Measurements from ENCODE around the gene SMG1.
A peak's percentile ranks its signal among the peaks of the same experiment; 100 is the strongest.
"Not testable (repeated sequence)": the region's sequence is repeated elsewhere in the genome, so short reads cannot be mapped to it uniquely, and the experiment has no call there.

SMG1 gene

DNA sequence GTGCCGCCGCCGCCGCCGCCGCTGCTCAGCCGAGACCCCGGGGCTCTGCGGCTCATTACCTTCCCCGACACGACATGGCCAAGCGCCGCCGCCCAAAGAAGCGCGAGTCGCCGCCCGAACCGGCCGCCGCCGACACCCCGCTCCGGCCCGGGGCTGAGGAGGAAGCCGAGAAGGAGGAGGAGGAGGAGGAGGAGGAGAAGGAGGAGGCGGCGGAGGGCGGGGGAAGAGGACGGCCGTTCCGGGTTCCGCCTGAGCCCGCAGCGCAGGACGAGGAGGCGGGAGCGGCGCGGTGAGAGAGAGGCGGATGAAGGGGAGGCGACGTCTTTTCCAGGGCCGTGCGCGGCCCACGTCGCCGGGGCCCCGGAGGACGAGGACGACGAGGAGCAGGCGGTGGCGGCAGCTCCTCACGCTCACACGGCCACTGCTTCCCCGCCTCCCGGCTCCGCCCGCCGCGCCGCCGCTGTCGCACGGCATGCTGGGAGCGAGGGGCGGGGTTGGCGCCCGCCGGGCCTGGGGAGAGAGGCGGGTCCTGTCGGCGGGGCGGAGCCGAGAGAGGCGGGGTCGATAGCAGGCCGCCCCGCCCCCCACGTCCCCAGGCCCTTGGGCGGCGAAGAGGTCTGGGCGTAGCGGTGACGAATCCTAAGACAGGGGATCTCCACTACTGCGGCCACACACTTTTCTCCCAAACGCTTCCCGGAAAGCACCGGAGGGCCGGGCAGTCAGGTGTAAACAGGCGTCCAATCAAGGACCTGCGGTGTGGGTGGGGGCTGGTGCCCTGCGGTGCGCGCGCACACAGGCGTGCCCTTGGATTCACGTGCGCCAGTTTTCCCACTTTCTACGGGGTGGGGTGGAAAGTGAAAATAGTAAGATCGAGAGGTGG is at the start of gene SMG1:
Gene SMG1 (minus strand): TSS at position 423 of the 880 bp plus-strand sequence. CDS start 367 bp downstream, at position 56.
- H3K27me3 Mint-ChIP-seq, H3K36me3 Mint-ChIP-seq, H3K9me3 Mint-ChIP-seq: not testable (repeated sequence)
- H3K27ac Mint-ChIP-seq: peak within 1 kb of the TSS; percentile 99
- H3K4me1 Mint-ChIP-seq: peaks cover 45% of the 10 kb centered on the region
- H3K4me3 Mint-ChIP-seq: peak within 1 kb of the TSS; percentile 86
- ATAC-seq: peak; percentile 95

DNA sequence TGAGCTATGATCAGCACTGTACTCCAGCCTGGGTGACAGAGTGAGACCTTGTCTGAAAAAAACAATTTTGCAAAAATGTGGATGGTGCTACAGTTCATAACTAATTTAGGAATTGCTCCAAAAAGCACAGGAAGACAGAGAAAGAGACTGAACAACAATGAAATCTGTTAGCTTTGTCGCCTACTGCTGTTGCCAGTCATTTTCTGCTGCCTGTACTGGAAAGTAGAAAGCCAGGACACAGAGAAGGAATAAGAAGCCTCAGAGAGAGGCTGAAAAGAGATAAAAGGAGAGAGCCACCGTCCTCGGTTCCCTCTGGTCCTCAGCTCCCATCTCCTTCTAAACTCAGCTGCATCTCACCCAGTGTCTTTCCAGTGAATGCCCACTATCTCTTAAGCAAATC is 48.9 kb upstream of the SMG1 start:
- Mint-ChIP-seq H3K4me3 (no peak overlapping the region), H3K9me3 (no peaks in the 10 kb centered on the region)
- no peak for ATAC-seq

DNA sequence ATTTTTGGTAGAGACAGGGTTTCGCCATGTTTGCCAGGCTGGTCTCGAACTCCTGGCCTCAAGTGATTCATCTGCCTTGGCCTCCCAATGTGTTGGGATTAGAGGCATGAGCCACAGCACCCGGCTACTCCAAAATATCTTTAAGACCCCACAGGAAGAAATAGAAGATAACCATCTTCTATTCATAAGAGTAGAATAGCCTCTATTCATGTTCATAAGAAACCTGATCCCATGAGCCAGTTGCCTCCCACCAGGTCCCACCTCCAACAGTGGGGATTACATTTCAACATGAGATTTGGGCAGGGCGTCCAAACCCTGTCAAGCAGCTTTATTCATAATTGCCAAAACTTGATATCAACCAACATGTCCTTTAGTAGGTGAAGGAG is 43.6 kb upstream of the SMG1 start:
- Mint-ChIP-seq H3K27me3 (no peaks in the 10 kb centered on the region), H3K9me3 (no peaks in the 10 kb centered on the region), H3K4me1 (peaks cover 10% of the 10 kb centered on the region), H3K36me3 (no peaks in the 10 kb centered on the region), H3K27ac (no peak overlapping the region), H3K4me3 (no peak overlapping the region)
- ATAC-seq: no peak

More for the DNA sequence above, 48.9 kb upstream of the SMG1 start:
- Mint-ChIP-seq H3K36me3 (no peaks in the 10 kb centered on the region), H3K27ac (no peak overlapping the region), H3K4me1 (no peaks in the 10 kb centered on the region), H3K27me3 (peaks cover 34% of the 10 kb centered on the region)

DNA sequence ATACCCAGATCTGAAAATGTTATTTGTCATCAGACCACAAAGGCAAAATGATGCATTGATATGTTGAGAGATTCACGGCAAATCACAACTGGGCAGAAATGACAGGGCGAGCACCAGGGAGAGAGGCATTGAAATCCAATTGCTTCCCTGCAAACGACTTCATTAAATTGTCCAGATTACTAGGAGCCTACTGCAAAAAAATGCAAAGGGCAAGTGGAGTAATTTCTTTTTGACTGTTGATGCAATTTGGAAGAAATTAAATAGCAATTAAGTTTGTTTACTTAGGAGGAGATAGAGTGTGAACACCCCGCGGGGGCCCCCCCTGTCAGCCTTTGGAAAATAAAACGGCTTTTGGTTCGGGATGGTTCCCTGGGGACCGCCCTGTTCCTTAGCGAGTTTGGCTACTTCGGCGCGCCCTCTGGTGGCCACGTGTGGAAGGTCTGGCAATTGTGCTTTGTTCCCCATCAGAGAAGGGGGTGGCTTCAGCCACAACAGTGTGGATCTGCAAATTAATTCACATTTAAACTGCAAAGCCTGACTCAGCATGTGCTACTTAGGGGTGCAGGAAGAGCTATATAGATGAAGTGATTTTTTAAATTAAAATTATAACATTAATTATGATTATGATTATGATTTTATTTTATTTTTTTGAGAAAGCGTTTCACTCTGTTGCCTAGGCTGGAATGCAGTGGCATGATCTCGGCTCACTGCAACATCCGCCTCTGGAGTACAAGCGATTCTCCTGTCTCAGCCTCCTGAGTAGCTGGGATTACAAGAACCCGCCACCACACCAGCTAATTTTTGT is 43.0 kb upstream of the SMG1 start:
- H3K27me3 Mint-ChIP-seq: no peaks in the 10 kb centered on the region

DNA sequence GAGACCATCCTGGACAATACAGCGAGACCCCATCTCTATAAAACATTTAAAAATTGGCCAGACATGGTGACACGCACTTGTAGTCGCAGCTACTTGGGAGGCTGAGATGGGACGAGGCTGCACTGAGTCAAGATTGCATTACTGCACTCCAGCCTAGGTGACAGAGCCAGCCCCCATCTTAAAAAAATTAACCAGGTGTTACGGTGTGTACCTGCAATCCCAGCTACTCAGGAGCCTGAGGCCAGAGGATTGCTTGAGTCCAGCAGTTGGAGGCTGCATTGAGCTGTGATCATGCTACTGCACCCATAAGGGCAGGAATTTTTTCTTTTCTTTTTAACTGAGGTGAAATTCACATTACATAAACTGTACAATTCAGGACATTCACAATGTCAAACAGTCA is 40.6 kb upstream of the SMG1 start:
- no peak overlapping the region for H3K4me3 Mint-ChIP-seq
- peaks cover 10% of the 10 kb centered on the region for H3K4me1 Mint-ChIP-seq
- no peak overlapping the region for H3K27ac Mint-ChIP-seq
- no peaks in the 10 kb centered on the region for H3K36me3 Mint-ChIP-seq
- H3K9me3 Mint-ChIP-seq: no peaks in the 10 kb centered on the region
- no peaks in the 10 kb centered on the region for H3K27me3 Mint-ChIP-seq
- ATAC-seq: no peak

More for the DNA sequence above, 43.0 kb upstream of the SMG1 start:
- Mint-ChIP-seq H3K27ac (no peak overlapping the region), H3K9me3 (no peaks in the 10 kb centered on the region), H3K4me3 (peak overlapping the region; percentile 68), H3K36me3 (no peaks in the 10 kb centered on the region), H3K4me1 (peaks cover 10% of the 10 kb centered on the region)
- ATAC-seq: peak; percentile 73

DNA sequence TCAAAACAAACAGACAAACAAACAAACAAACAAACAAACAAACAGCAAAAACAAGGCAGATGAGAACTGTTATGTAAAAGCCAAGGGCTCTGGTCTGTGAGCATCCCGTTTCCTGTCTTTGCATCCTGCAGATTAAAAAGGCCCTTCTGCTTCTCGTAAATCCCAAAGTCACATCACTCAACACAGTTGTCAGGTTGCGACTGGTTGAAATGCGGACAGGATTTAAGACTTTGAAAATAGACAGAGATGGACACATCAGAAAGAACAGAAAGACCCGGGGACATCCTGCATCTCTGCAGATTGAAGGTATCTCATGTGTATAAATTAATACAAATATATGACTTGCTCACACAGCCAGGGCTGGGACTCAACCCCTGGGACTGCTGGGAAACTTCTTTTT is 39.3 kb upstream of the SMG1 start:
- H3K27ac Mint-ChIP-seq: no peak overlapping the region
- H3K9me3 Mint-ChIP-seq: no peaks in the 10 kb centered on the region
- H3K36me3 Mint-ChIP-seq: no peaks in the 10 kb centered on the region
- ATAC-seq: no peak
- peaks cover 10% of the 10 kb centered on the region for H3K4me1 Mint-ChIP-seq
- no peaks in the 10 kb centered on the region for H3K27me3 Mint-ChIP-seq
- H3K4me3 Mint-ChIP-seq: no peak overlapping the region

DNA sequence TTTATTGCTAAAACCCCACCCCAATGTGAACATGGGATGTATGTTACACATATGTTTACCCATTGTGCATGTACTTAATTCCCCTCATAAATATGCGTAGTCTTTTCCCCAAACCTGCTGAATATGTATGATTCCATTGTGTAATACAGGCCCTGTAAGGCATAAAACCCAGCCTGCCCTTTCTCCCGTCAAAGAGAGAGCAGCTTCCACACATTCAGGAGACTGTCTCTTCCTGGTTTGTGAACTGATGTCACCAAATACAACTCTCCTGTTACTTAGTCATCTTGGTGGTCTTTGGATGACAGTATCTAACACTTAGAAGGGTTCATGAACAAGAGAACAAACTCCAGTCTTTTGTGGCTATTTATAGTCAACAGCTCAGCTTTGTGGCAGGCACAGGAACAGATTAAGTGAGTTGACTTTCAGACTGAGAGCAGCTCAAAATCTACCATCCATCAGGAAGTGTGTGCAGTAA is 32.9 kb upstream of the SMG1 start:
- no peak overlapping the region for H3K4me3 Mint-ChIP-seq
- no peaks in the 10 kb centered on the region for H3K9me3 Mint-ChIP-seq
- no peaks in the 10 kb centered on the region for H3K27me3 Mint-ChIP-seq
- ATAC-seq: no peak
- H3K4me1 Mint-ChIP-seq: peaks cover 6% of the 10 kb centered on the region
- H3K36me3 Mint-ChIP-seq: no peaks in the 10 kb centered on the region
- no peak overlapping the region for H3K27ac Mint-ChIP-seq

DNA sequence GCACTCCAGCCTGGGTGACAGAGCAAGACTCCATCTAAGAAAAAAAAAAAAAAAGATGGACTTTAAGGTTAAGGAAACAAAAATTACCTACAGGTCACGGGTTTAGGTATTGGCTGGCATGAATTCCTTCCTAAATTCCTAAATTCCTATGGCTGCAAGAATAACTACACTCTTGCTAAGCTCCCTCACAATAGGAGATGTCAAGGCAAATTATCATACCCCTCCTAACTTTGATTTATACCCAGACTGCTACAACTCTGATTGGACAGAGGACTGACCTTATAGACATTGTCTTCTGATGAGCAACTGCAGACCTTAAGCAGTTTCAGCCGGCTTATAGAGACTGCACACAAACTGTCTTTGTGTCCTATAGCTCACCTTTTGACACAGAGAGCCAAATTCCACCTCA is 32.4 kb upstream of the SMG1 start:
- Mint-ChIP-seq H3K9me3 (no peaks in the 10 kb centered on the region), H3K4me3 (no peak overlapping the region), H3K36me3 (no peaks in the 10 kb centered on the region), H3K27ac (no peak overlapping the region), H3K27me3 (no peaks in the 10 kb centered on the region), H3K4me1 (peaks cover 6% of the 10 kb centered on the region)
- no peak for ATAC-seq

DNA sequence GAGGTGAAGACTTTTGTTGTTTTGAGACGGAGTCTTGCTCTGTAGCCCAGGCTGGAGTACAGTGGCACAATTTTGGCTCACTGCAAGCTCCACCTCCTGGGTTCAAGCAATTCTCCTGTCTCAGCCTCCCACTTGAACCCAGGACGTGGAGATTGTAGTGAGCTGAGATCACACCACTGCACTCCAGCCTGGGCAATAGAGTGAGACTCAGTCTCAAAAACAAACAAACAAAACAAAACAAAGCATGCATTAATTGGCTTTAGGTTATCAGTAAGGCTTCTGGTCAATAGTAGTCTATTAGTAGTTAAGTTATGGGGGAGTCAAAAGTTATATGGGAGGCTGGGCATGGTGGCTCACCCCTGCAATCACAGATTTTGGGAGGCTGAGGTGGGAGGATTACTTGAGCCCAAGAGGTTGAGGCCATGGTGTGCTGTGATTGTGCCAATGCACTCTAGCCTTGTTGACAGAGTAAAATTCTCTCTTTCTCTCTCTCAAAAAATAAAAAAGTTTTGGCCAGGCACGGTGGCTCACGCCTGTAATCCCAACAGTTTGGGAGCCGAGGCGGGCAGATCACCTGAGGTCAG is 30.5 kb upstream of the SMG1 start:
- H3K27me3 Mint-ChIP-seq, H3K4me1 Mint-ChIP-seq, ATAC-seq, H3K36me3 Mint-ChIP-seq, H3K9me3 Mint-ChIP-seq: not testable (repeated sequence)
- Mint-ChIP-seq H3K27ac (peak overlapping the region; percentile 59), H3K4me3 (peak overlapping the region; percentile 76)

DNA sequence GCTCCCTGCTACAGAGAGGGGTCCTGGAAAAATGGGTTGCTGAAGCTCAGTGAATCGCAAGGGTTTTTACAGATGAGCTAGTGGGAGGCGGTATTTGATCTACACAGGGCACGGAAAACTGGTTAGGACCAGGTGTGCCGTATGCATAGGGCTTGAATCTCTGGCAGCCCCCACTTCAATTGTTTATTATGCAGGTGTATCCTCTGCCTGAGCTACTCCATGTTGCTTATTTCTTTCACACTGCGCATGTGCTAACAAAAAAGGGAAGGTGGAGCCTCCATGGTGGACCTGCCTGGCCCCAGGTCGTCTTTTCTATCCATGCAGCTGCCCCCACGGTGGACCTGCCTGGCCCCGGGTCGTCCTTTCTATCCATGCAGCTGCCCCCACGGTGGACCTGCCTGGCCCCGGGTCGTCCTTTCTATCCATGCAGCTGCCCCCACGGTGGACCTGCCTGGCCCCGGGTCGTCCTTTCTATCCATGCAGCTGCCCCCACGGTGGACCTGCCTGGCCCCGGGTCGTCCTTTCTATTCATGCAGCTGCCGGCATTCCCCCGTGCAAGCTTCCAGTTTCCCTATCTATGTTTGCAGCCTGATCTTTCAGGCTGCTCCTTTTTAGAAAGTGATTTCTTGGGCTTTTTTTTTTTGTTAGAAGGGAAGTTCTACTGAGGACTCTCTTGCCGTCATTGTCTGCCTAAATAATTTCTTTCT is 29.8 kb upstream of the SMG1 start:
- ATAC-seq: peak; percentile 74
- H3K4me1 Mint-ChIP-seq, H3K36me3 Mint-ChIP-seq, H3K27me3 Mint-ChIP-seq, H3K9me3 Mint-ChIP-seq: not testable (repeated sequence)
- peak overlapping the region; percentile 59 for H3K27ac Mint-ChIP-seq
- peak overlapping the region; percentile 76 for H3K4me3 Mint-ChIP-seq

DNA sequence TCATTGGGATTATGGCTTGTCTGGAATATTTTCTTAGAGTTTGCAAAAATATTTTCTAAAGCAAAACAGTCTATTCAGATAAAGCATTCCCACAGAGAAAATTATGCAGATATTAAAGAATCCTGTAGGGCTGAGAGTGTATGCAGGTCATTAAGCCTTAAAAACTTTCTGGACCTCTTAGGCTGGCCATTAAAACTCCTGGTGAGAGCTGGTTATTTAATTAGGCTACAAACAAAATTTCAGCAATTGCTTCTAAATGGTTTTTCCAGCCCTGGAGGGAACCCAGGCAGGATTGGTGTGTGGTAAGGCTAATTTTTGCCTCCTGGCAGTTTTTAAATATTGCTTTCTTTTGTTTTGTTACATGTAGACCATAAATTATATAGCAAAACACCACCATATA is 27.3 kb upstream of the SMG1 start:
- H3K27ac Mint-ChIP-seq: no peak overlapping the region
- no peaks in the 10 kb centered on the region for H3K36me3 Mint-ChIP-seq
- no peaks in the 10 kb centered on the region for H3K9me3 Mint-ChIP-seq
- ATAC-seq: no peak
- no peaks in the 10 kb centered on the region for H3K27me3 Mint-ChIP-seq
- peaks cover 6% of the 10 kb centered on the region for H3K4me1 Mint-ChIP-seq
- no peak overlapping the region for H3K4me3 Mint-ChIP-seq

DNA sequence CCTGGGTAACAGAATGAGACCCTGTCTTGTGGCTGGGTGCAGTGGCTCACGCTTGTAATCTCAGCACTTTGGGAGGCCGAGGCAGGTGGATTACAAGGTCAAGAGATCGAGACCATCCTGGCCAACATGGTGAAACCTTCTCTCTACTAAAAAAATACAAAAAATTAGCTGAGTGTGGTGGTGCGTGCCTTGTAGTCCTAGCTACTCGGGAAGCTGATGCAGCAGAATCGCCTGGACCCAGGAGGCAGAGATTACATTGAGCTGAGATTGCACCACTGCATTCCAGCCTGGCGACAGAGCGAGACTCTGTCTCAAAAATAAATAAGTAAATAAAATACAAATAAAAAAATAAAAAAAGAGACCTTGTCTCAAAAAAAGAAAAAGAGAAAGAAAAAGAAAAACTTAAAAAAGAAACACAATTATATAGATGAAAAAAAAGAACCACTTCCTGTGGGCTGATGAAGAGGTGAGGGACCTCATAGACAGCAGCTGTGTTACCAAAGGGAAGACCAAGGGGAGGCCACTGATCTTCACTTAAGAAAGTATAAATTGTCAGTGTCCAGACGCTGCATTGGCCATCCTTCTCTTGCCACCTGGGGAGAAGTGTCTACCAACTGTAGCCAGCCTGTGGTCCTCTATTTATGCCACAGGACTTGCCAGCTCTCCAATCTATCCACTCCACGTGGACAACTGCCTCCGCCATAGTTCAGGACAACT is 24.4 kb upstream of the SMG1 start:
- no peak for ATAC-seq
- Mint-ChIP-seq H3K9me3 (no peaks in the 10 kb centered on the region), H3K4me1 (peaks cover 12% of the 10 kb centered on the region), H3K27ac (no peak overlapping the region), H3K4me3 (no peak overlapping the region), H3K36me3 (no peaks in the 10 kb centered on the region), H3K27me3 (no peaks in the 10 kb centered on the region)

DNA sequence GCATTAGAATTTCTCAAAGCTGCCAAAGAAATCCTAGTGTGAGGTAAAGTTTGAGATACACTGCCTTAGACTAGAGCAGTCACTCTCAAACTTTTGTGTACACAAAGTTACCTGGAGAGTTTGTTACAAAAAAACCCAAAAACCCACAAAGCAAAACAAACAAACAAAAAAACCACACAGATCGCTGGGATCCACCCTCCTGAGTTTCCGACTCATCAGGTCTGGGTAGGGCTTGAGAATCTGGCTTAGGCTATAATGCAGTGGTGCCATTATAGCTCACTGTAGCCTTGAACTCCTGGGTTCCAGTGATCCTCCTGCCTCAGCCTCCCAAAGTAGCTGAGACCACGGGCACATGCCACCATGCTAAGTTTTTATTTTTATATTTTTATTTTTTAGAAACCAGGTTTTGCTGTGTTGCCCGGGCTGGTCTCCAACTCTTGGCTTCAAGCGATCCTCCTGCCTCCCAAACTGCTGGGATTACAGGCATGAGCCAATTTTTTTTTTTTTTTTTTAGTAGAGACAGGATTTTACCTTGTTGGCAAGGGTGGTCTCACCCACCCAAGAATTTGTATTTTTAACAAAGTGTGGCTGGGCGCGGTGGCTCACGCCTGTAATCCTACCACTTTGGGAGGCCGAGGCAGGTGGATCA is 22.3 kb upstream of the SMG1 start:
- Mint-ChIP-seq H3K4me1 (peaks cover 13% of the 10 kb centered on the region), H3K36me3 (no peaks in the 10 kb centered on the region), H3K4me3 (no peak overlapping the region), H3K27ac (no peak overlapping the region), H3K27me3 (no peaks in the 10 kb centered on the region), H3K9me3 (no peaks in the 10 kb centered on the region)
- no peak for ATAC-seq

DNA sequence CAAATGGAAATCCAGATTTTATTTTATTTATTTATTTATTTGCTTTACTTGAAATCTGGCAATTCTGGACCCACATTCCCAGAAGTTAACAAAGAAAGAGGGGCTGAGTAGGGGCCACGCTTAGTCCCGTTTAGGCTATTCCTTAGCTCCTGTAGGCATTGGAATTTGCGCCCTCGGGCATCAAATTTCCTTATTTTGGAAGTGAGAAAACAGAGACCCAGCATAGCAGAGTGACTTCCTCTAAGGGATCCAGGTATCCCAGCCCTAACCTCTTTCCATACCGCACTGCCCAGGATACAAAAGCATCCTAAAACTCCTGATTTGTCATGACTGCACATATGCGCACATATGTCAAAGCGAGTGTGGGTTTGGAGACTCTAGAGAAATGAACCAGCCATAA is 19.0 kb upstream of the SMG1 start:
- Mint-ChIP-seq H3K27me3 (no peaks in the 10 kb centered on the region), H3K4me1 (peaks cover 18% of the 10 kb centered on the region), H3K36me3 (no peaks in the 10 kb centered on the region), H3K27ac (no peak overlapping the region), H3K4me3 (no peak overlapping the region), H3K9me3 (no peaks in the 10 kb centered on the region)
- no peak for ATAC-seq
